ENCODE data around the gene S1PR3. TPM values are rescaled to one million over a fixed set of nuclear protein-coding genes. Genes with fewer than 3 reads are reported as not detected.

The S1PR3 gene
- total and polyA plus RNA-seq, 2 donors (not counting 3 experiments of a cell fraction or from before 2014, with no cell fraction given): 12.5 to 25.8 TPM

GRCh38 chr9:88984543-88984883 lies 6.8 kb upstream of the S1PR3 start:
- Histone ChIP-seq H3K4me2 (ENCODE audit: insufficient read depth, low read length) (no peak overlapping the region), H2AFZ (ENCODE audit: low read depth, low read length) (no peak overlapping the region), H3K27ac (ENCODE audit: insufficient read depth, low read depth, low read length) (no peak overlapping the region), H3K9ac (replicated peaks; ENCODE audit: extremely low read depth, insufficient read depth, low read length) (no peak overlapping the region), H3K27me3 (ENCODE audit: control insufficient read depth in 2 of 2, insufficient read depth in 2 of 2, low read length in 2 of 2) (peaks cover 0 to 8% of the 10 kb centered on the region in 2 experiments), H4K20me1 (replicated peaks; ENCODE audit: control insufficient read depth, extremely low read depth, insufficient read depth, low read length) (no peaks in the 10 kb centered on the region), H3K9me3 (replicated peaks; ENCODE audit: control insufficient read depth, insufficient read depth, low read length) (no peaks in the 10 kb centered on the region), H3K4me3 (replicated peaks in 1 of 3; ENCODE audit: insufficient read depth in 1 of 3, low read depth in 1 of 3, low read length in 3 of 3) (no peak overlapping the region), H3K79me2 (ENCODE audit: control insufficient read depth, insufficient read depth, low read length) (no peaks in the 10 kb centered on the region), H3K9me1 (replicated peaks; ENCODE audit: control insufficient read depth, extremely low read depth, insufficient read depth, low read length) (no peaks in the 10 kb centered on the region), H3K36me3 (ENCODE audit: control insufficient read depth in 2 of 2, extremely low read depth in 1 of 2, insufficient read depth in 2 of 2, low read length in 2 of 2) (no peaks in the 10 kb centered on the region), H3K4me1 (ENCODE audit: control insufficient read depth, extremely low read depth, insufficient read depth, low read length) (no peaks in the 10 kb centered on the region)
- DNase-seq (ENCODE audit: low read depth, low spot score) (no peak), FAIRE-seq (no peak)
- ChIA-PET CTCF (no interaction called here), POLR2A (no interaction called here)
- dilution Hi-C loops (cut with MboI; ENCODE audit: extremely low pct_ligation_motif_present, low sequenced_read_pairs): no loop called here
- intact Hi-C loops (cut with micrococcal nuclease): no loop called here
- no peak for TF ChIP-seq MYC (IDR thresholded peaks at IDR 0.05; ENCODE audit: low read depth, low read length)
- TF ChIP-seq EZH2 (IDR thresholded peaks at IDR 0.05; ENCODE audit: borderline replicate concordance, low read depth, low read length, severe bottlenecking): no peak
- TF ChIP-seq POLR2A (IDR thresholded peaks at IDR 0.05; ENCODE audit: low read depth, low read length): no peak
- no TSS peak for BruUV-seq (replicated peaks)

- ChIA-PET POLR2A (no interaction called here), CTCF (no interaction called here)
- TF ChIP-seq CTCF (IDR thresholded peaks at IDR 0.05; ENCODE audit: extremely low read depth in 1 of 2, insufficient read depth in 1 of 2, low read depth in 1 of 2, low read length in 2 of 2): no peak
- no peak for TF ChIP-seq JUN (IDR thresholded peaks at IDR 0.05; ENCODE audit: borderline replicate concordance, insufficient read depth, insufficient read length, low read depth)
- no peak for TF ChIP-seq MYC (IDR thresholded peaks at IDR 0.05; ENCODE audit: low read depth, low read length)
- TF ChIP-seq MAX (IDR thresholded peaks at IDR 0.05; ENCODE audit: insufficient read depth, insufficient read length): no peak
- DNase-seq (ENCODE audit: low read depth, low spot score) (no peak), FAIRE-seq (no peak)
- no peak overlapping the region for H3K27ac ChIP-seq (ENCODE audit: insufficient read depth, low read depth, low read length)
- H3K27me3 ChIP-seq (ENCODE audit: control insufficient read depth in 2 of 2, insufficient read depth in 2 of 2, low read length in 2 of 2): peaks cover 0 to 8% of the 10 kb centered on the region in 2 experiments
- dilution Hi-C loops (cut with MboI; ENCODE audit: extremely low pct_ligation_motif_present, low sequenced_read_pairs) (no loop called here), intact Hi-C loops (cut with micrococcal nuclease) (no loop called here)
- no peaks in the 10 kb centered on the region for H3K9me3 ChIP-seq (replicated peaks; ENCODE audit: control insufficient read depth, insufficient read depth, low read length)
- no TSS peak for BruUV-seq (replicated peaks)
- H3K36me3 ChIP-seq (ENCODE audit: control insufficient read depth in 2 of 2, extremely low read depth in 1 of 2, insufficient read depth in 2 of 2, low read length in 2 of 2): no peaks in the 10 kb centered on the region
- no peaks in the 10 kb centered on the region for H3K79me2 ChIP-seq (ENCODE audit: control insufficient read depth, insufficient read depth, low read length)
- H3K9ac ChIP-seq (replicated peaks; ENCODE audit: extremely low read depth, insufficient read depth, low read length): no peak overlapping the region
- H3K9me1 ChIP-seq (replicated peaks; ENCODE audit: control insufficient read depth, extremely low read depth, insufficient read depth, low read length): no peaks in the 10 kb centered on the region
- H2AFZ ChIP-seq (ENCODE audit: low read depth, low read length): no peak overlapping the region
- no peak overlapping the region for H3K4me2 ChIP-seq (ENCODE audit: insufficient read depth, low read length)
- no peaks in the 10 kb centered on the region for H3K4me1 ChIP-seq (ENCODE audit: control insufficient read depth, extremely low read depth, insufficient read depth, low read length)
- no peak overlapping the region for H3K4me3 ChIP-seq (replicated peaks in 1 of 3; ENCODE audit: insufficient read depth in 1 of 3, low read depth in 1 of 3, low read length in 3 of 3)
- H4K20me1 ChIP-seq (replicated peaks; ENCODE audit: control insufficient read depth, extremely low read depth, insufficient read depth, low read length): no peaks in the 10 kb centered on the region
Measured at GRCh38 chr9:88985616-88986015, 5.7 kb upstream of the S1PR3 start.

All from endothelial cell of umbilical vein (primary cell).